K562 (cell line): ENCODE data around the gene CLPSL1. TPM values are rescaled to one million over a fixed set of nuclear protein-coding genes. Genes with fewer than 3 reads are reported as not detected.
A peak's percentile ranks its signal among the peaks of the same experiment; 100 is the strongest.

ENCODE experiments used
- ATAC-seq: fragments of 200-7000 bp; cut with Tn5 transposase; 3 replicates; pipeline ENCODE4 v1.9.1; 2020; ENCODE audit warnings: moderate library complexity
- BruUV-seq: library from RNA; stranded (reverse); fragments of 400-500 nt; replicated peaks from 2 replicates; lab custom pipeline; 2021; lab: Mats Ljungman, UMichigan
- CTCF ChIA-PET: fragments of 300-600 bp; formaldehyde crosslinking; extraction: SDS; loops from one replicate; lab custom pipeline; 2021; ENCODE audit warnings: low intra/inter-chr PET ratio; lab: Yijun Ruan, JAX
- POLR2A ChIA-PET: fragments of 300-600, 350-650 bp; sonication (Branson Sonifier 250); formaldehyde crosslinking; extraction: SDS; loops from one replicate; lab custom pipeline; 2021; ENCODE audit warnings: antibody characterized with exemption, inconsistent platforms; lab: Yijun Ruan, JAX
- DNase-seq, 4 experiments: peaks; one replicate each; pipeline versions ENCODE4 v3.0.0 to v3.0.0-alpha.2; 2011 to 2018; ENCODE audit warnings: low spot score in 3 of 4, mixed read lengths in 3 of 4; ENCODE audit errors: extremely low read depth in 1 of 4
- FAIRE-seq: peaks from 2 replicates; lab custom pipeline; 2011; peaks lifted over from hg19 to GRCh38; lab: Jason Lieb, UNC
- H2AFZ ChIP-seq: 2 replicates; pipeline ENCODE4 v1.6.0; 2011; ENCODE audit warnings: low read depth, low read length, control low read depth, inconsistent platforms
- H3K27ac ChIP-seq: fragments of 200-600 bp; 3 replicates; pipeline ENCODE4 v1.8.0; 2011; ENCODE audit warnings: low read depth, mild to moderate bottlenecking, control low read depth, inconsistent platforms, low read length, moderate library complexity, mixed read lengths; ENCODE audit errors: extremely low read depth
- H3K27me3 ChIP-seq, 2 experiments: fragments of 300-600 bp in 1 of 2; 2 replicates in 1 of 2; 3 replicates in 1 of 2; pipeline versions ENCODE4 v1.6.0 to v1.8.0; 2011; ENCODE audit warnings: inconsistent platforms in 2 of 2, low read length in 2 of 2, mild to moderate bottlenecking in 1 of 2, mixed read lengths in 1 of 2, moderate library complexity in 1 of 2; ENCODE audit not compliant: control insufficient read depth in 2 of 2, insufficient read depth in 2 of 2
- H3K36me3 ChIP-seq: fragments of 300-600 bp; 3 replicates; pipeline ENCODE4 v1.8.0; 2011; ENCODE audit warnings: mild to moderate bottlenecking, low read length, inconsistent platforms; ENCODE audit not compliant: control insufficient read depth, insufficient read depth
- H3K4me1 ChIP-seq, 2 experiments: fragments of 200-600 bp in 1 of 2; replicated peaks in 1 of 2; 2 replicates in 1 of 2; 3 replicates in 1 of 2; pipeline versions ENCODE4 v1.5.1 to v1.8.0; 2011; ENCODE audit warnings: inconsistent platforms in 2 of 2, low read length in 2 of 2, mild to moderate bottlenecking in 1 of 2, mixed read lengths in 1 of 2, moderate library complexity in 1 of 2; ENCODE audit not compliant: control insufficient read depth in 2 of 2, insufficient read depth in 2 of 2
- H3K4me2 ChIP-seq: 2 replicates; pipeline ENCODE4 v1.6.1; 2011; ENCODE audit warnings: low read length, control low read depth, inconsistent platforms, mixed read lengths; ENCODE audit not compliant: insufficient read depth
- H3K4me3 ChIP-seq: fragments of 200-600 bp; sonication (generic), shearing (Covaris generic); 2 replicates; pipeline ENCODE4 v1.5.1; 2016; ENCODE audit warnings: control low read depth, inconsistent platforms
- H3K79me2 ChIP-seq: fragments of 200-600 bp; 3 replicates; pipeline ENCODE4 v1.8.0; 2011; ENCODE audit warnings: low read length, inconsistent platforms; ENCODE audit not compliant: control insufficient read depth, insufficient read depth
- H3K9ac ChIP-seq, 2 experiments: 2 replicates each; pipeline versions ENCODE4 v1.6.0 to v1.6.1; 2011; ENCODE audit warnings: low read depth in 2 of 2, low read length in 2 of 2, control low read depth in 1 of 2, inconsistent platforms in 1 of 2, mild to moderate bottlenecking in 1 of 2, mixed read lengths in 1 of 2; ENCODE audit not compliant: insufficient read depth in 1 of 2
- H3K9me1 ChIP-seq: one replicate; pipeline ENCODE4 v1.6.0; 2011; ENCODE audit warnings: inconsistent platforms, mild to moderate bottlenecking, low read length, moderate library complexity; ENCODE audit not compliant: control insufficient read depth, insufficient read depth
- H3K9me3 ChIP-seq: replicated peaks from 2 replicates; pipeline ENCODE4 v1.5.1; 2011; ENCODE audit warnings: low read depth, low read length, inconsistent platforms; ENCODE audit not compliant: control insufficient read depth, insufficient read depth
- H4K20me1 ChIP-seq: replicated peaks from 2 replicates; pipeline ENCODE4 v1.6.1; 2011; ENCODE audit warnings: low read length, inconsistent platforms, mixed read lengths; ENCODE audit not compliant: control insufficient read depth, insufficient read depth
- BCOR ChIP-seq: fragments of 450-650 bp; IDR thresholded peaks from 2 replicates; pipeline ENCODE4 v1.6.1; 2016
- CEBPB ChIP-seq: fragments of 450-650 bp; IDR thresholded peaks from 2 replicates; pipeline ENCODE4 v1.6.1; 2016; ENCODE audit warnings: missing genetic modification characterization, missing compliant biosample characterization
- E2F6 ChIP-seq, 2 experiments: IDR thresholded peaks; 2 replicates each; pipeline ENCODE4 v1.6.1; 2011; ENCODE audit warnings: borderline replicate concordance in 1 of 2, control low read depth in 1 of 2, low read depth in 1 of 2, low read length in 1 of 2, mild to moderate bottlenecking in 1 of 2, mixed read lengths in 1 of 2, moderate library complexity in 1 of 2; ENCODE audit not compliant: insufficient read depth in 1 of 2, insufficient read length in 1 of 2, poor library complexity in 1 of 2, severe bottlenecking in 1 of 2; ENCODE audit errors: extremely low read depth in 1 of 2
- EP400 ChIP-seq: fragments of 450-650 bp; IDR thresholded peaks from 2 replicates; pipeline ENCODE4 v1.6.1; 2017; ENCODE audit warnings: antibody characterized with exemption, mild to moderate bottlenecking, moderate library complexity
- FOS ChIP-seq: IDR thresholded peaks from 3 replicates; pipeline ENCODE4 v1.6.1; 2011; ENCODE audit not compliant: insufficient read length; ENCODE audit errors: extremely low read depth
- FUS ChIP-seq: fragments of 200-400 bp; formaldehyde crosslinking; optimal IDR thresholded peaks from 2 replicates; pipeline ENCODE3; 2017; ENCODE audit warnings: low read depth, low read length
- MCM7 ChIP-seq, 2 experiments: fragments of 450-650 bp; IDR thresholded peaks; 2 replicates each; pipeline ENCODE4 v1.6.1; 2016 to 2018
- MYC ChIP-seq, 2 experiments: fragments of 250-450 bp in 1 of 2; sonication (Bioruptor Pico) in 1 of 2; IDR thresholded peaks; 2 replicates each; pipeline versions ENCODE4 v1.5.1 to v1.6.1; 2012 to 2021; ENCODE audit warnings: low read depth in 2 of 2, borderline replicate concordance in 1 of 2, improper control_type of control experiment in 1 of 2, low read length in 1 of 2, mild to moderate bottlenecking in 1 of 2, moderate library complexity in 1 of 2
- RBM25 ChIP-seq: fragments of 200-400 bp; formaldehyde crosslinking; IDR thresholded peaks from 2 replicates; pipeline ENCODE4 v1.6.1; 2018; ENCODE audit warnings: low read length, low read depth, moderate library complexity; ENCODE audit not compliant: severe bottlenecking
- SFPQ ChIP-seq: fragments of 200-400 bp; formaldehyde crosslinking; IDR thresholded peaks from 2 replicates; pipeline ENCODE4 v1.6.1; 2017; ENCODE audit warnings: mild to moderate bottlenecking, low read depth, low read length, moderate library complexity
- THRA ChIP-seq: fragments of 450-650 bp; IDR thresholded peaks from 2 replicates; pipeline ENCODE4 v1.6.1; 2017; ENCODE audit warnings: mild to moderate bottlenecking, moderate library complexity
- ZFPM2 ChIP-seq: fragments of 250-450 bp; sonication (Bioruptor Pico); IDR thresholded peaks from 2 replicates; pipeline ENCODE4 v1.5.1; 2022; ENCODE audit warnings: mild to moderate bottlenecking
- ZNF3 ChIP-seq: fragments of 250-450 bp; sonication (Bioruptor Pico); IDR thresholded peaks from 2 replicates; pipeline ENCODE4 v1.5.0; 2021; ENCODE audit warnings: mild to moderate bottlenecking, moderate library complexity
- ZNF584 ChIP-seq: fragments of 200-800 bp; sonication (Bioruptor generic); IDR thresholded peaks from 2 replicates; pipeline ENCODE4 v1.6.1; 2016; ENCODE audit warnings: low read depth, mild to moderate bottlenecking, missing genetic modification characterization, missing compliant biosample characterization
- WGBS: fragments of 100-300 bp; shearing (Covaris generic); methylation state at CpG from one replicate; pipeline ENCODE4 v1.1.6; 2016; ENCODE audit warnings: low coverage, mixed read lengths; ENCODE audit not compliant: insufficient coverage; ENCODE audit errors: missing lambda C conversion rate; 5-methylcytosine and 5-hydroxymethylcytosine counted together
- in situ Hi-C: fragments of 300-500 bp; cut with MboI; formaldehyde crosslinking; loops from 4 replicates; pipeline ENCODE4 v1.15.0; 2018; ENCODE audit warnings: inconsistent platforms, mixed read lengths
- intact Hi-C: fragments of 100-400 bp; cut with micrococcal nuclease; formaldehyde crosslinking; loops from 2 replicates; pipeline ENCODE4 v1.14.2; 2022
- polyA plus RNA-seq, 8 experiments: library from polyadenylated mRNA; depleted of rRNA in 4 of 8; stranded (reverse) in 5 of 8; unstranded in 3 of 8; fragments of >200 nt; fragmentation: Nextera tagmentation in 2 of 8; fragmentation: Illumina TruSeq in 1 of 8; extraction: Ambion mirVana in 2 of 8; extraction: Trizol in 1 of 8; gene quantifications; 2 replicates each; pipeline versions ENCODE4 v1.2.1 to v1.2.3, GENCODE V29; 2011 to 2014; ENCODE audit warnings: inconsistent platforms in 1 of 8, missing spikeins in 1 of 8
- total RNA-seq, 7 experiments: library from RNA; depleted of rRNA in 6 of 7; stranded (reverse); fragments of >200 nt in 6 of 7; fragmentation: Illumina TruSeq in 2 of 7; extraction: Trizol in 2 of 7; gene quantifications; 2 replicates each; pipeline versions ENCODE4 v1.2.1 to v1.2.3, GENCODE V29; 2011 to 2021; ENCODE audit warnings: low replicate concordance in 1 of 7

CLPSL1 gene
- total and polyA plus RNA-seq, 9 of the 15 experiments (the other 6 are each of a cell fraction or from before 2014, with no cell fraction given) = not detected

GRCh38 chr6:35781290-35781689 lies 471 bp downstream of the CLPSL1 start:
- H3K9me1 ChIP-seq = no peaks in the 10 kb centered on the region
- peaks cover 0 to 5% of the 10 kb centered on the region in 2 experiments; a peak in 3 of 5 replicates for H3K4me1 ChIP-seq
- H3K27me3 ChIP-seq = peaks cover 41 to 65% of the 10 kb centered on the region in 2 experiments
- CTCF ChIA-PET = no interaction called here
- BruUV-seq = no TSS peak
- no peak overlapping the region for H3K4me3 ChIP-seq
- no peak for FAIRE-seq
- H3K9ac ChIP-seq = no peak overlapping the region
- POLR2A ChIA-PET = interaction anchor here (1.0 kb wide), 1 partner anchor 24 kb away, joined by 3 read pairs; the partner anchor contains the start of gene LHFPL5
- TF ChIP-seq THRA (no peak), ZNF584 (no peak), CEBPB (tag) (no peak), RBM25 (peak; percentile 54), MYC (IDR thresholded peaks at IDR 0.05; ENCODE audit: low read depth, low read length) (no peak), MYC (CRISPR knock-in tag; IDR thresholded peaks at IDR 0.05; ENCODE audit: borderline replicate concordance, low read depth) (no peak), FOS (no peak), E2F6 (IDR thresholded peaks at IDR 0.05; ENCODE audit: borderline replicate concordance in 1 of 2, extremely low read depth in 1 of 2, insufficient read depth in 1 of 2, insufficient read length in 1 of 2, low read depth in 1 of 2, low read length in 1 of 2, poor library complexity in 1 of 2, severe bottlenecking in 1 of 2) (no peak), MCM7 (IDR thresholded peaks at IDR 0.05) (no peak), BCOR (peak; percentile 51), EP400 (no peak), SFPQ (no peak), ZFPM2 (CRISPR knock-in tag) (no peak), ZNF3 (peak; percentile 91), FUS (no peak)
- TF ChIP-seq, all 486 proteins: peak for 3
- ATAC-seq = no peak
- Histone ChIP-seq H3K79me2 (no peaks in the 10 kb centered on the region), H3K4me2 (no peak overlapping the region), H2AFZ (no peak overlapping the region), H3K9me3 (no peaks in the 10 kb centered on the region), H3K36me3 (no peaks in the 10 kb centered on the region), H3K27ac (no peak overlapping the region), H4K20me1 (0 out of 2 replicates have a peak, but pooled peaks cover 4% of the 10 kb centered on the region)
- intact Hi-C loops (no loop called here), in situ Hi-C loops (no loop called here)
- WGBS = 14% methylated on average over 2 of the region's 2 CpGs
- DNase-seq = peak in 1 of 4 experiments; percentile 4
